Measurements from ENCODE around the gene ZCRB1. TPM values are rescaled to one million over a fixed set of nuclear protein-coding genes. Genes with fewer than 3 reads are reported as not detected.

Gene ZCRB1
- total and polyA plus RNA-seq, 4 donors = 9.8 to 66.3 (median 16.4) TPM

- Histone ChIP-seq H3K4me1 (ENCODE audit: control insufficient read depth in 4 of 4, insufficient read depth in 4 of 4, low read length in 3 of 4) (no peaks in the 10 kb centered on the region), H3K27ac (ENCODE audit: low read depth in 1 of 2, low read length in 2 of 2) (no peak overlapping the region), H3K36me3 (ENCODE audit: control insufficient read depth in 4 of 4, insufficient read depth in 3 of 4, low read depth in 1 of 4, low read length in 3 of 4) (peaks cover 1 to 16% (median 7%) of the 10 kb centered on the region in 4 donors), H3K9me3 (ENCODE audit: control insufficient read depth in 4 of 4, low read length in 3 of 4) (no peaks in the 10 kb centered on the region), H3K27me3 (ENCODE audit: control insufficient read depth in 4 of 4, insufficient read depth in 4 of 4, low read length in 3 of 4) (no peaks in the 10 kb centered on the region), H3K4me3 (ENCODE audit: low read depth in 1 of 3, low read length in 3 of 3) (no peak overlapping the region), H3K9ac (ENCODE audit: low read depth in 1 of 2, low read length in 2 of 2) (no peak overlapping the region)
- DNase-seq (ENCODE audit: low spot score) = no peak
- no peak for TF ChIP-seq HNF4A (conservative IDR thresholded peaks at IDR 0.05)
- TF ChIP-seq GABPA (IDR thresholded peaks at IDR 0.05 in 1 of 2, conservative IDR thresholded peaks at IDR 0.05 in 1 of 2) = no peak
- TF ChIP-seq RXRA (IDR thresholded peaks at IDR 0.05) = no peak
- no peak for TF ChIP-seq REST (IDR thresholded peaks at IDR 0.05)
- no peak for TF ChIP-seq HNF4G (IDR thresholded peaks at IDR 0.05)
- TF ChIP-seq FOXA1 (IDR thresholded peaks at IDR 0.05) = no peak
- TF ChIP-seq ATF3 (IDR thresholded peaks at IDR 0.05) = no peak
- no peak for TF ChIP-seq NR2F2 (IDR thresholded peaks at IDR 0.05)
- no peak for TF ChIP-seq EGR1 (IDR thresholded peaks at IDR 0.05; ENCODE audit: low read depth in 2 of 2)
- TF ChIP-seq MAX (IDR thresholded peaks at IDR 0.05) = no peak
- no peak for TF ChIP-seq RAD21 (IDR thresholded peaks at IDR 0.05)
- TF ChIP-seq JUND (IDR thresholded peaks at IDR 0.05) = no peak
- no peak for TF ChIP-seq YY1 (IDR thresholded peaks at IDR 0.05)
- TF ChIP-seq TAF1 (conservative IDR thresholded peaks at IDR 0.05) = no peak
Observed at GRCh38 chr12:42373669-42374068, 47.8 kb upstream of the ZCRB1 start.

GRCh38 chr12:42372154-42372791 lies 46.4 kb upstream of the ZCRB1 start:
- Histone ChIP-seq H3K36me3 (ENCODE audit: control insufficient read depth in 4 of 4, insufficient read depth in 3 of 4, low read depth in 1 of 4, low read length in 3 of 4) (peaks cover under 1 to 13% (median 7%) of the 10 kb centered on the region in 4 donors), H3K27ac (ENCODE audit: low read depth in 1 of 2, low read length in 2 of 2) (no peak overlapping the region), H3K4me3 (ENCODE audit: low read depth in 1 of 3, low read length in 3 of 3) (no peak overlapping the region), H3K9ac (ENCODE audit: low read depth in 1 of 2, low read length in 2 of 2) (no peak overlapping the region), H3K9me3 (ENCODE audit: control insufficient read depth in 4 of 4, low read length in 3 of 4) (no peaks in the 10 kb centered on the region), H3K27me3 (ENCODE audit: control insufficient read depth in 4 of 4, insufficient read depth in 4 of 4, low read length in 3 of 4) (no peaks in the 10 kb centered on the region), H3K4me1 (ENCODE audit: control insufficient read depth in 4 of 4, insufficient read depth in 4 of 4, low read length in 3 of 4) (no peaks in the 10 kb centered on the region)
- 97% methylated on average over 2 of the region's 2 CpGs for WGBS
- DNase-seq (ENCODE audit: low spot score) = no peak
- no peak for TF ChIP-seq ZBTB33 (IDR thresholded peaks at IDR 0.05)
- TF ChIP-seq JUND (IDR thresholded peaks at IDR 0.05) = no peak
- TF ChIP-seq FOXA1 (IDR thresholded peaks at IDR 0.05) = no peak
- no peak for TF ChIP-seq REST (IDR thresholded peaks at IDR 0.05)
- no peak for TF ChIP-seq EGR1 (IDR thresholded peaks at IDR 0.05; ENCODE audit: low read depth in 2 of 2)
- TF ChIP-seq HNF4G (IDR thresholded peaks at IDR 0.05) = no peak
- no peak for TF ChIP-seq FOXA2 (IDR thresholded peaks at IDR 0.05)
- TF ChIP-seq TAF1 (conservative IDR thresholded peaks at IDR 0.05) = no peak
- TF ChIP-seq HNF4A (conservative IDR thresholded peaks at IDR 0.05) = no peak
- TF ChIP-seq RXRA (IDR thresholded peaks at IDR 0.05) = no peak
- TF ChIP-seq RAD21 (IDR thresholded peaks at IDR 0.05) = peak; percentile 88 to 96
- no peak for TF ChIP-seq GABPA (IDR thresholded peaks at IDR 0.05 in 1 of 2, conservative IDR thresholded peaks at IDR 0.05 in 1 of 2)
- no peak for TF ChIP-seq MAX (IDR thresholded peaks at IDR 0.05)
- TF ChIP-seq SP1 (IDR thresholded peaks at IDR 0.05) = no peak
- TF ChIP-seq YY1 (IDR thresholded peaks at IDR 0.05) = no peak
- no peak for TF ChIP-seq ATF3 (IDR thresholded peaks at IDR 0.05)
- peak; percentile 69 for TF ChIP-seq CTCF (IDR thresholded peaks at IDR 0.05; ENCODE audit: low read depth, low read length, missing input control)
- TF ChIP-seq NR2F2 (IDR thresholded peaks at IDR 0.05) = peak; percentile 35
